HG03575 (cell line): ENCODE measurements around the gene SPATS1.

Experiments
- ATAC-seq: cut with Tn5 transposase; IDR thresholded peaks from one replicate; pipeline ENCODE4 v1.9.1; 2021; ENCODE audit not compliant: unreplicated experiment, insufficient number of reproducible peaks, low FRiP score; ENCODE audit errors: extremely low read depth

Gene SPATS1, protein sequence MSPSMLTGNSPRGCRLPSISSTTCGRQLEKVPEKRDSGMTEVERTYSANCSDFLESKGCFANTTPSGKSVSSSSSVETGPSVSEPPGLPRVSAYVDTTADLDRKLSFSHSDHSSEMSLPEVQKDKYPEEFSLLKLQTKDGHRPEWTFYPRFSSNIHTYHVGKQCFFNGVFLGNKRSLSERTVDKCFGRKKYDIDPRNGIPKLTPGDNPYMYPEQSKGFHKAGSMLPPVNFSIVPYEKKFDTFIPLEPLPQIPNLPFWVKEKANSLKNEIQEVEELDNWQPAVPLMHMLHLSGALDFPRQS

GRCh38 chr6:44342489-44342888 is at the start of gene SPATS1:
Gene SPATS1 (plus strand): TSS chr6:44342650. CDS start chr6:44343096, 446 bp downstream.
- ATAC-seq: no peak

- ATAC-seq: no peak
Observed at GRCh38 chr6:44292661-44293365, 49.6 kb upstream of the SPATS1 start.

GRCh38 chr6:44294832-44295791 is 47.3 kb upstream of the SPATS1 start:
- ATAC-seq: no peak

DNA sequence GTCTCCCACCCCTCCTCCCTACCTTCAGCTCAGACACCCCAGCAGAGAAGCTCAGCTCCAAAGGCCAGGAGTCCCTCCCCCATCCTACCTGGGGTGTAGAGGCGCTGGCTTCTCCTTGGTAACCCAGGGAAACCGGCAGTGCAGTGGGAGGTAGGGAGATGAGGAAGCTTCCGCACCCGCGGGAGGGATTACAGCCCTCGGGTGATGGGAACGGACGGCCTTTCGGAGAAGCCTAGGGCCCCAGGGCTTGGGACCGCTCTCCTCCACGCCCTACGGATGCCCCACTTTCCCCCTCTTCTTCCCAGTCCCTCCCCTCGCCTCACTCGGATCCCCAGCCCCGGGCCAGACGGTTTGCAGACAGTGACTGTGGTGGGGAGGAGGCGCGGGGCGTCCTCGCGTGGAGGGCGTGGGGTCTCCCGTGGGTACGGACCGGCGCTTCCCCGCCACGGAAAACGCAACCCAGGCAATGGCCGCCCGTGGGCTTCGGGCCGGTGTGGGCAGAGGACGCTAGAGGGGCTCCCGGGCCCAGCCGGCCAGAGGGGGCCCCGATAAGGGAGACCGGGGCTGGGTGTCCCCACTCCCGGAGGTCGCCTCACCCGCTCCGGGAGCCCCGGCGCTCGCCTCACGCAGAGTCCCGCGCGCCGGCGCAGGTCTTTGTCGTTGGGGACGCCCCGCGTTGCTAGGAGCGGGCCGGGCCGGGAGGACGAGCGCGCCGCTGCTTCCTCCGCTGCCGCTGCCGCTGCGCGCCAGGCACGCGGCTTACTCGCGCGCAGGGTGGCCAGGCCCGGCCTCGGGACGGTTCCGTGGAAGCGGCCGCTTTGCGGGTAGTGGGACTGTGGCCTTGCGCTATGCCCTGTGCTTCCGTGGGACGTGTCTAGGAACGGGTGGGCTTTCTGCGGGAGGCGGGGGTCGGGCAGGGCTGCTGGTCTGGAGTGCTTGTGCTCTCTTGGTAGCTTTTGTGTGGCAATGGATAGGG is 45.1 kb upstream of the SPATS1 start:
- no peak for ATAC-seq

- ATAC-seq: no peak
Observed at GRCh38 chr6:44298055-44298803, 44.2 kb upstream of the SPATS1 start.

DNA sequence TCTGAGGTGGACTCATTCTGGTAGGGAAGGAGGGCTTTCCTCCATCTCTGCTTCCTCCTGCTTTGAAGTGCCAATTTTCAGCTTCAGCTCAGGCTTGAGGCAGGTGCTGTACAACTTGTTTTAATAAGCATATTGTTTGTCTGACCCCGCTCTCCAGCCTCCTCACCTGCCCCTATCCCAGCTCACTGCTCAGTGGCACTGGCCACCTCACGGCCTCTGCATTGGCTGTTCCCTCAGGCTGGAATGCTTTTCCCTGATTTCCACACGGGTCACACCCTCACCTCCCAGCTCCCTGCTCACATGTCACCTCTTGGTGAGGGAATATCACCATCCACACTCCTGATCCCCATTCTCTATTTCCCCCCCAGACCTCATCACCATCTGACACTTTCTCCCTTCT is 43.6 kb upstream of the SPATS1 start:
- no peak for ATAC-seq

- ATAC-seq: no peak
Observed at GRCh38 chr6:44300292-44300823, 42.1 kb upstream of the SPATS1 start.

DNA sequence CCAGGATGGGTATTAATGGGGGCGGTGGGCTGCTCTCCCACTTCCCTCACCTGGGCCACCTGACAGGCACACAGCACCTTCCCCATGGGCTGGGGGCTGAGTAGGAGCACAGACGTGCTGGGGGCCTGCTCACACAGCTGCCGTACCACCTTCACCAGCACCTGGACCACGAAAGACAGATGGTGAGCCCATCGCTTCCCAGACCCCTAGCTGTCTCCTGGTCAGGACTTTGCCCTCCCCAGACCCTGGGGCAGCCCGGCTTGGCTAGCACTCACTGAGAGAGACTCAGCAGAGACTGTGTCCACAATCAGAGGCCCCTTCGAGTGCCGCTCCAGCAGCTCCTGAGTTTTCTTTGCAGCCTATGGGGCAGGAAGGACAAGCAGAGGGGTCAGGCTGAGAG is 41.3 kb upstream of the SPATS1 start:
- no peak for ATAC-seq

- ATAC-seq: no peak
Observed at GRCh38 chr6:44301782-44302564, 40.5 kb upstream of the SPATS1 start.

GRCh38 chr6:44302856-44303255 is 39.6 kb upstream of the SPATS1 start:
- no peak for ATAC-seq

GRCh38 chr6:44303842-44304241 is 38.6 kb upstream of the SPATS1 start:
- no peak for ATAC-seq

DNA sequence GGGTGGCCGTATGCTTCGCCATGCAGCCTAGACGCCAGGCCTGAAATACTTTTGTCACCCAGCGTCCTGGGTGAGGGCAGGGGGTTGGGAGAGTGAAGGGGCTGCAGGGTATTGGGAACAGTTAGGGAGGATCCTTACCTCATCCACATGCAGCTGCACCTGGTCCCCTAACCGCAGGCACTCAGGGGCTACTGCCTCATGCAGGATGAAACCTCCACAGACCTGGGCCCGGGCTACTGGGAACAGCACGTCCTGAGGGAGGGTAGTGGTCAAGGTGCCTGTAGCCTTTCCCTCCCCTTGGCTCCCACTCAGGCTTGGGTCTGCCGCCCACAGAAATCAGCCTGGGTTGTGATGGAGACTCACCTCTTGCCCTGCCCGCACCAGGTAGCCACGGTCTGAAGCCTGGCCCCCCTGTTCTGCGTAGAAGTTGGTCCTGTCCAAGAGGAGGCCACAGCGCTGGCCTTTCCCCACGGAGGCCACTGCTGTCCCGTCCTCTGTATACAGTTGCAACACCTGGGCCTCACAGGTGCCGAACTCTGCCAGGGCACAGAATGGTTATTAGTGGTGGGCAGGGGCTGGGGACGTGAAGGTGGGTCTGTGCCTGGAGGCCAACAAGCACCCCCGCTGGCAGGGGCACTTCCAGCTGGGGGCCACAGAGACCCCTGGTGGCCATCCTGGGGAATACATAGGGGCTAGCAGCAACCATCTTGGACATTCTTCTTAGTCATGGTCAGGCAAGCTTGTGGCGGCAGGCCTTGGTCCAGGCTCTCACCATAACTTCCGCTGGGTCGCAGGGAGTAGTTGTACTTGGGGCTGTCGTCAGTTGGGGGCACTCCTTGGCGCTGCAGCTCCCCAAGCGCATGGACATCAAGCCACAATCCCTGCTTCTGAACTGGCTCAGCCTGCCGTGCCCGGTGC is 37.9 kb upstream of the SPATS1 start:
- no peak for ATAC-seq

DNA sequence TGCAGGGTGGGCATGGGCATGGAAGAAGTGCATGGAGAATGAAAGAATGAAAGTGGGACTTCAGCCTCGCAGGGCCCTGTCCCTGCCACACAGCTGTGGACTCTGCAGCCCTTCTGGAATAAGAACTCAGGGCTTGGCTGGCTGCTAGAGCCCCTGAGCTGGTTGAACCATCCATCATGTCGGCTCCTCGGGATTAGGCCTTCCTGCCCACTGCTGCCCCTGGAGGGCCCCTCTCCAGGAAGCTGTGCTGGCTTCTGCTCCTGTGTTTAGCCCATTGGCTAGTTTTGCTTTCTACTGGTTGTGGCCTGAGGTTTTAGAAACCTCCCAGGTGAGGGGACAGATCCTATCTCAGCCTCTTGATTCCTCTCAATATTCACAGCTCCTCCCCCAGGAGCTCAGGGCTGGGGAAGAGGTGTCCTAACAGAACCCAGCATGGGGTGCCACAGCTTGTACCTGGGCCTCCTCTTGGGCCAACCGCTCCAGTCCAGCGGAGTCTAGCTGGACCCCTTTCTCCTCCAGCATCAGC is 37.2 kb upstream of the SPATS1 start:
- ATAC-seq: no peak

DNA sequence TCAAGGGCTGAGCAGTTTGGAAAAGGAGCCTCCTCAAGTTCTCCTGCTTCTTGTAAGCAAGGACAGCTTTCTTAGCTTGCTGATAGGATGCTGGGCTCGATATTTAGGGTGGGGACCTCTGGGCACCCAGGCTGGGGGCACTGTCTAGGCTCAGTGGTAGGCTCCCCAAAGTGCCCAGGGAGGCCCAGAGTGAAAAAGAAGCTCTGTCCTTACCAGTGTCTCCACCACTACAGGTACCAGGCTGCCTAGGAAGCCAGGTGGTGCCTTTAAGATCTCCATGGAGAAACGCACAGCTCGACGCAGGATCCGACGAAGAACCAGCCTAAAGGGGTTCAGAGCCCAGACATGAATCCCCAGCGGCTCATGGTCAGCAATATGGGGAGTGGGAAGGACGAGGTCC is 35.7 kb upstream of the SPATS1 start:
- ATAC-seq: no peak

DNA sequence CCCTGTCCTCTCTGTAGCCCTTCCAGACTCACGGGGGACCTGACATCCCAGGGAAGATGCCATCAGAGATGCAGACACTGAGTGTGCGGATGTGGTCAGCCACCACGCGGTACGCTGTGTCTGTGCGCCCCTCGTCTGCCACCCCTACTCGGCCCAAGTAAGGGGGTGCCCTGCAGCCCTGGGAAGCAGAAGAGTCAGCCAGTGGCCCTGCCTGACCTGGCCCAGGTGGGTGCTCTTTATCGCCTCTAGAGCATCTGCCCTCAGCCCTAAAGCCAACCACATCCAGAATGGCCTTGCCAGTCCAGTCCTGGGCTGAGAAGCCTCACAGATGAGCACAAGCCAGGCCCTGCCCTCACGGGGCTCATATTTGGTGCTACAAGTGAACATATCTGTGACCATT is 35.2 kb upstream of the SPATS1 start:
- no peak for ATAC-seq

DNA sequence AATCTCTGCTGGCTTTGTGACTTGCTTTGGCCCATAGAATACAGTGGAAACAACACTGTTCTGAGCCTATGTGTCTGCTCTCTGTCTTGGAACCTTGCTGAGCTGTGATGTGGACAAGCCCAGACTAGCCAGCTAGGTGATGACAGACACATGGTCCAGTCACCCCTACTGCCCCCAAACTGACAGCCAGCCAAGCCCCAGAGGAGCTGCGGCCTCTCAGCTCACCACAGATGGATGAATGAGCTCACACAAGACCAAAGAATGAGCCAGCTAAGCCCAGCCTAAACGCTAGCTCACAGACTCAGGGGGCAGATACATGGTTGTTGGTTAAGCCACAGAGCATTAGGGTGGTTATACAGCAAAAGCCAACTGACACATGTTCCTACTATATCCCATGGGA is 33.4 kb upstream of the SPATS1 start:
- ATAC-seq: no peak
